ENCODE results near the gene MROH9.

GRCh38 chr1:171052977-171053376, 117.6 kb downstream of the MROH9 start:
- TF ChIP-seq POLR2AphosphoS5 (IDR thresholded peaks at IDR 0.05; ENCODE audit: low read depth, low read length) = no peak
- no peak for TF ChIP-seq FOXP2 (optimal IDR thresholded peaks at IDR 0.05; ENCODE audit: borderline replicate concordance, extremely low read depth, extremely low read length, insufficient read depth)
- no peak for TF ChIP-seq REST (IDR thresholded peaks at IDR 0.05; ENCODE audit: insufficient read depth in 1 of 2, low read depth in 2 of 2, low read length in 2 of 2)
- no peak for TF ChIP-seq TAF1 (IDR thresholded peaks at IDR 0.05; ENCODE audit: borderline replicate concordance, insufficient read depth, low read length)
- no peak for TF ChIP-seq SIN3A (IDR thresholded peaks at IDR 0.05; ENCODE audit: borderline replicate concordance, insufficient read depth, low read length)
